Heart left ventricle (tissue), 13 donors: ENCODE results near the gene MYBPC1.

Source experiments
- POLR2A ChIP-seq, 2 donors: fragments of 450-650 bp; IDR thresholded peaks; one replicate each; pipeline ENCODE4 v1.6.1; 2017; ENCODE audit warnings: antibody characterized with exemption in 2 of 2, mild to moderate bottlenecking in 2 of 2, moderate library complexity in 2 of 2
- TF ChIP-seq, protein P1 (sequence below), 12 donors: fragments of 200-600 bp; sonication (generic) in 4 of 12; IDR thresholded peaks; one replicate each; pipeline versions ENCODE4 v1.5.0 to v1.8.0; 2018 to 2022; ENCODE audit warnings: antibody characterized with exemption in 12 of 12, mild to moderate bottlenecking in 5 of 12
- donor health status: ischemic (EF 13 %, LVEDD 7.1; RV severe dilation, severe dysfunction).
- donor health status: DM: no; HTN: yes; CAD: no.
- donor health status: DM: no; HTN: no; CAD: no.
- donor health status: ischemic (EF 25% LVEDD 6.9; RV normal size, moderate dysfunction).
- donor health status: ischemic (EF 25% LVEDD 5.7; RV mildly dilated, moderate dysfunction).
- donor health status: ischemic (EF 35%, LVEDD 5.7; RV mildly dilated, moderate dysfunction).
- donor health status: nonischemic (EF 11% LVEDD 7.7; RV severe dilation, severe dysfunction).
- donor health status: DM: yes; HTN: yes; CAD: no.
- donor health status: PGD.
- donor health status: ischemic (EF 29% LVEDD 5.4; RV normal size, mild dysfunction).
- donor health status: nonischemic (EF 23%, LVEDD 6.1; RV moderate dilation, normal function).

DNA sequence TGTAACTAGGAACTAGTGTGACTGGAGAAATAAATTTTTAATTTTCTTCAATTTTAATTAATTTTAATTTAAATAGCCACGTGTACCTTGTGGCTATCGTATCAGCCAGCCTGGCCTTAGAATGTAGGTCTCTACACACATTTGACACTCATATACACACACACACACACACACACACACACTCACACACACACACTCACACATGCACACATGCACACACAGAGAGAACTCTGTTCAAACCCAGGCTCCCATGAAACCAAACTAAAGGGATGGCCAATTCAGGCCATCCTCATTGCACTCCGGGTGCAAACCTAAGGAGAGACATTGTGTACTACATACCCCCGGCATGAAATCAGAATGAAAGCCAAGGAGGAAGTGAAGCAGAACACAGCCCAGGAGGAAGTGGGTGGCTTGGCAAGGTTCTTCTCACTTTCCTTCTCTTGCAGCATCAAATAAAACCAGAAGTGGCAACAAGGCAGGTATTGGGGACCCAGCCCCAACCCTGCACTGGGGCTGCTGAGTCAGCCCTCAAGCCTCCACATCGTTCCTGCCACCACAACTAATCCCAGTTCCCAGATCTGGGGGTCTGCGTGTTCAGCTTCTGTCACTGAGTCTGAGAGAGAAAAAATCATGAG lies 76.5 kb downstream of the MYBPC1 start:
- TF ChIP-seq, protein P1, sequence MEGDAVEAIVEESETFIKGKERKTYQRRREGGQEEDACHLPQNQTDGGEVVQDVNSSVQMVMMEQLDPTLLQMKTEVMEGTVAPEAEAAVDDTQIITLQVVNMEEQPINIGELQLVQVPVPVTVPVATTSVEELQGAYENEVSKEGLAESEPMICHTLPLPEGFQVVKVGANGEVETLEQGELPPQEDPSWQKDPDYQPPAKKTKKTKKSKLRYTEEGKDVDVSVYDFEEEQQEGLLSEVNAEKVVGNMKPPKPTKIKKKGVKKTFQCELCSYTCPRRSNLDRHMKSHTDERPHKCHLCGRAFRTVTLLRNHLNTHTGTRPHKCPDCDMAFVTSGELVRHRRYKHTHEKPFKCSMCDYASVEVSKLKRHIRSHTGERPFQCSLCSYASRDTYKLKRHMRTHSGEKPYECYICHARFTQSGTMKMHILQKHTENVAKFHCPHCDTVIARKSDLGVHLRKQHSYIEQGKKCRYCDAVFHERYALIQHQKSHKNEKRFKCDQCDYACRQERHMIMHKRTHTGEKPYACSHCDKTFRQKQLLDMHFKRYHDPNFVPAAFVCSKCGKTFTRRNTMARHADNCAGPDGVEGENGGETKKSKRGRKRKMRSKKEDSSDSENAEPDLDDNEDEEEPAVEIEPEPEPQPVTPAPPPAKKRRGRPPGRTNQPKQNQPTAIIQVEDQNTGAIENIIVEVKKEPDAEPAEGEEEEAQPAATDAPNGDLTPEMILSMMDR (IDR thresholded peaks at IDR 0.05): no peak
- no peak for TF ChIP-seq POLR2A (IDR thresholded peaks at IDR 0.05)
